ENCODE results near the gene CCDC121.

GRCh38 chr2:27652790-27653189 lies 24.0 kb upstream of the CCDC121 start:
- TF ChIP-seq CTCF (IDR thresholded peaks at IDR 0.05; ENCODE audit: low read depth, low read length, poor library complexity, severe bottlenecking) (no peak), EZH2phosphoT487 (IDR thresholded peaks at IDR 0.05; ENCODE audit: borderline replicate concordance, low read length) (no peak)
